Thyroid gland (tissue), 4 donors: ENCODE data around the gene PHF21B. TPM values are rescaled to one million over a fixed set of nuclear protein-coding genes. Genes with fewer than 3 reads are reported as not detected.

Experiments
- DNase-seq, 2 donors: peaks; one replicate each; pipeline ENCODE4 v3.0.0-alpha.2; 2019
- H3K27ac ChIP-seq, 3 donors: fragments of 200-600 bp; sonication (generic); 1 replicate in 2 of 3; 2 replicates in 1 of 3; pipeline ENCODE4 v1.5.1; 2016 to 2019; ENCODE audit warnings: mild to moderate bottlenecking in 1 of 3, moderate library complexity in 1 of 3
- H3K27me3 ChIP-seq: fragments of 200-600 bp; sonication (generic); one replicate; pipeline ENCODE4 v1.5.1; 2019
- H3K36me3 ChIP-seq, 2 donors: fragments of 200-600 bp; sonication (generic); one replicate each; pipeline ENCODE4 v1.5.1; 2016 to 2019
- H3K4me1 ChIP-seq, 2 donors: fragments of 200-600 bp; sonication (generic); one replicate each; pipeline ENCODE4 v1.5.1; 2017 to 2019
- H3K4me3 ChIP-seq, 3 donors: fragments of 200-600 bp; sonication (generic); replicated peaks in 1 of 3; 1 replicate in 2 of 3; 2 replicates in 1 of 3; pipeline ENCODE4 v1.5.1; 2016; ENCODE audit warnings: mild to moderate bottlenecking in 1 of 3
- H3K9me3 ChIP-seq: fragments of 200-600 bp; sonication (generic); one replicate; pipeline ENCODE4 v1.5.1; 2017
- CTCF ChIP-seq, 6 experiments: fragments of 200-600 bp in 3 of 6; fragments of 450-650 bp in 3 of 6; sonication (generic) in 3 of 6; IDR thresholded peaks; one replicate each; pipeline ENCODE4 v1.5.1; 2016 to 2019; ENCODE audit warnings: antibody characterized with exemption in 6 of 6, mild to moderate bottlenecking in 2 of 6, inconsistent platforms in 1 of 6, moderate library complexity in 1 of 6
- POLR2A ChIP-seq, 2 donors: fragments of 450-650 bp; IDR thresholded peaks; one replicate each; pipeline ENCODE4 v1.6.1; 2017; ENCODE audit warnings: antibody characterized with exemption in 2 of 2, mild to moderate bottlenecking in 2 of 2, moderate library complexity in 1 of 2
- WGBS, 2 donors: methylation state at CpG; one replicate each; pipeline ENCODE4 v1.1.5; 2017; 5-methylcytosine and 5-hydroxymethylcytosine counted together
- intact Hi-C: fragments of 100-400 bp; cut with DNase I; formaldehyde crosslinking; loops from one replicate; pipeline ENCODE4 v1.15.1; 2023
- total RNA-seq, 4 donors: library from RNA; depleted of rRNA; stranded (reverse); fragments of >200 nt; gene quantifications; one replicate each; pipeline ENCODE4 v1.2.3, GENCODE V29; 2016

PHF21B gene
- total RNA-seq, 4 donors from 2014 or later: 0.33 to 8.9 (median 2.2) TPM

GRCh38 chr22:44990328-44990727 lies 19.5 kb downstream of the PHF21B start:
- WGBS, 2 donors: 89 to 94% methylated on average over 13 of the region's 13 CpGs

GRCh38 chr22:44988671-44989070 lies 21.1 kb downstream of the PHF21B start:
- WGBS, 2 donors: 78 to 79% methylated on average over 5 of the region's 5 CpGs
- no peak overlapping the region for H3K4me3 ChIP-seq
- TF ChIP-seq POLR2A (IDR thresholded peaks at IDR 0.05) (no peak), CTCF (IDR thresholded peaks at IDR 0.05) (no peak)
- no peaks in the 10 kb centered on the region for H3K27me3 ChIP-seq
- H3K27ac ChIP-seq: no peak overlapping the region
- no peaks in the 10 kb centered on the region for H3K36me3 ChIP-seq
- DNase-seq: no peak
- no peaks in the 10 kb centered on the region for H3K9me3 ChIP-seq
- intact Hi-C loops: no loop called here
- no peaks in the 10 kb centered on the region for H3K4me1 ChIP-seq

More at GRCh38 chr22:44990328-44990727, 19.5 kb downstream of the PHF21B start:
- Histone ChIP-seq H3K27me3 (no peaks in the 10 kb centered on the region), H3K27ac (no peak overlapping the region), H3K4me3 (no peak overlapping the region), H3K9me3 (no peaks in the 10 kb centered on the region), H3K36me3 (no peaks in the 10 kb centered on the region), H3K4me1 (no peaks in the 10 kb centered on the region)
- TF ChIP-seq CTCF (IDR thresholded peaks at IDR 0.05) (no peak), POLR2A (IDR thresholded peaks at IDR 0.05) (no peak)
- no peak for DNase-seq
- intact Hi-C loops: no loop called here

- DNase-seq: no peak
- intact Hi-C loops: no loop called here
- TF ChIP-seq CTCF (IDR thresholded peaks at IDR 0.05) (no peak), POLR2A (IDR thresholded peaks at IDR 0.05) (no peak)
- no peaks in the 10 kb centered on the region for H3K27me3 ChIP-seq
- no peaks in the 10 kb centered on the region for H3K4me1 ChIP-seq
- no peak overlapping the region for H3K4me3 ChIP-seq
- H3K36me3 ChIP-seq: no peaks in the 10 kb centered on the region
- H3K9me3 ChIP-seq: no peaks in the 10 kb centered on the region
- WGBS, 2 donors: 69 to 71% methylated on average over 5 of the region's 5 CpGs
- no peak overlapping the region for H3K27ac ChIP-seq
Observed at GRCh38 chr22:44986926-44987325, 22.9 kb downstream of the PHF21B start.

- whole genome bisulfite sequencing, 2 donors: 94 to 98% methylated on average over 4 of the region's 4 CpGs
- intact Hi-C loops: no loop called here
- H3K4me1 ChIP-seq: no peaks in the 10 kb centered on the region
- no peak for DNase-seq
- no peaks in the 10 kb centered on the region for H3K27me3 ChIP-seq
- no peak for TF ChIP-seq POLR2A (IDR thresholded peaks at IDR 0.05)
- H3K36me3 ChIP-seq: no peaks in the 10 kb centered on the region
- H3K9me3 ChIP-seq: no peaks in the 10 kb centered on the region
- no peak overlapping the region for H3K4me3 ChIP-seq
- no peak overlapping the region for H3K27ac ChIP-seq
Observed at GRCh38 chr22:44985906-44986527, 23.8 kb downstream of the PHF21B start.

GRCh38 chr22:44983878-44984482 lies 25.8 kb downstream of the PHF21B start:
- no peak for DNase-seq
- no peak overlapping the region for H3K4me3 ChIP-seq
- WGBS, 2 donors: 98 to 99% methylated on average over 4 of the region's 4 CpGs
- no peaks in the 10 kb centered on the region for H3K36me3 ChIP-seq
- no peaks in the 10 kb centered on the region for H3K27me3 ChIP-seq
- no peak overlapping the region for H3K27ac ChIP-seq
- no peaks in the 10 kb centered on the region for H3K9me3 ChIP-seq
- TF ChIP-seq POLR2A (IDR thresholded peaks at IDR 0.05) (no peak), CTCF (IDR thresholded peaks at IDR 0.05) (no peak)
- intact Hi-C loops: no loop called here
- no peaks in the 10 kb centered on the region for H3K4me1 ChIP-seq
